Fibroblast of the aortic adventitia (primary cell): ENCODE measurements around the gene MED27. TPM values are rescaled to one million over a fixed set of nuclear protein-coding genes. Genes with fewer than 3 reads are reported as not detected.

Experiments
- DNase-seq: peaks from one replicate; pipeline ENCODE4 v3.0.0-alpha.2; 2010; ENCODE audit warnings: low read depth
- H3K4me3 ChIP-seq: 2 replicates; pipeline ENCODE4 v1.5.1; 2011; ENCODE audit warnings: low read depth, mild to moderate bottlenecking, control low read depth, low read length, moderate library complexity
- total RNA-seq: library from RNA; depleted of rRNA; stranded (reverse); fragments of >200 nt; gene quantifications from 2 replicates; pipeline ENCODE4 v1.2.3, GENCODE V29; 2012; ENCODE audit warnings: low replicate concordance
- TF ChIP-seq, protein P1 (sequence below): IDR thresholded peaks from 2 replicates; pipeline ENCODE4 v1.5.1; 2011; ENCODE audit warnings: mild to moderate bottlenecking, low read length, control low read depth, inconsistent platforms; ENCODE audit not compliant: insufficient read depth

Gene MED27
- total RNA-seq, 1 donor = 29.4 TPM

DNA sequence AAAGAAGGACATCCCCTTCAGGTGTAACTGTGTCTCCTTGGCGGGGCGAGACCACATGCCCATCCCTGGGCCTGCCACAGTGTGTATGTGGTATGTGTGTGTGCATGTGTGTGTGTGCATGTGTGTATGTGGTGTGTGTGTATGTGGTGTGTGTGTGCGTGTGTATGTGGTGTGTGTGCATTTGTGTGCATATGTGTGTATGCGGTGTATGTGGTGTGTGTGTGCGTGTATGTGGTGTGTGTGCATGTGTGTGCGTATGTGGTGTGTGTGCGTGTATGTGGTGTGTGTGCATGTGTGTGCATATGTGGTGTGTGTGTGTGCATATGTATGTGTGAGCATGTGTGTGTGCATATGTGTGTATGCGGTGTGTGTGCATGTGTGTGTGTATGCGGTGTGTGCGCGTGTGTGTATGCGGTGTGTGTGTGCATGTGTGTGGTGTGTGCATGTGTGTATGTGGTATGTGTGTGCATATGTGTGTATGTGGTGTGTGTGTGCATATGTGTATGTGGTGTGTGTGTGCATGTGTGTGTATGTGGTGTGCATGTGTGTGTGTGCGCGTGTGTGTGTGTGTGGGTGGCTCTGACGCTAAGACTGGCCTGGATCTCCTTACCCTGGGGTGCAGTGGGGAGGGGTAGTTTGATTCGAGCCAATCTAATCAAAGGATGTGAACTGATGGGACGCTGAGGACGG lies 231.9 kb downstream of the MED27 start:
- TF ChIP-seq, protein P1, sequence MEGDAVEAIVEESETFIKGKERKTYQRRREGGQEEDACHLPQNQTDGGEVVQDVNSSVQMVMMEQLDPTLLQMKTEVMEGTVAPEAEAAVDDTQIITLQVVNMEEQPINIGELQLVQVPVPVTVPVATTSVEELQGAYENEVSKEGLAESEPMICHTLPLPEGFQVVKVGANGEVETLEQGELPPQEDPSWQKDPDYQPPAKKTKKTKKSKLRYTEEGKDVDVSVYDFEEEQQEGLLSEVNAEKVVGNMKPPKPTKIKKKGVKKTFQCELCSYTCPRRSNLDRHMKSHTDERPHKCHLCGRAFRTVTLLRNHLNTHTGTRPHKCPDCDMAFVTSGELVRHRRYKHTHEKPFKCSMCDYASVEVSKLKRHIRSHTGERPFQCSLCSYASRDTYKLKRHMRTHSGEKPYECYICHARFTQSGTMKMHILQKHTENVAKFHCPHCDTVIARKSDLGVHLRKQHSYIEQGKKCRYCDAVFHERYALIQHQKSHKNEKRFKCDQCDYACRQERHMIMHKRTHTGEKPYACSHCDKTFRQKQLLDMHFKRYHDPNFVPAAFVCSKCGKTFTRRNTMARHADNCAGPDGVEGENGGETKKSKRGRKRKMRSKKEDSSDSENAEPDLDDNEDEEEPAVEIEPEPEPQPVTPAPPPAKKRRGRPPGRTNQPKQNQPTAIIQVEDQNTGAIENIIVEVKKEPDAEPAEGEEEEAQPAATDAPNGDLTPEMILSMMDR = no peak
- no peak for DNase-seq
- H3K4me3 ChIP-seq = no peak overlapping the region

DNA sequence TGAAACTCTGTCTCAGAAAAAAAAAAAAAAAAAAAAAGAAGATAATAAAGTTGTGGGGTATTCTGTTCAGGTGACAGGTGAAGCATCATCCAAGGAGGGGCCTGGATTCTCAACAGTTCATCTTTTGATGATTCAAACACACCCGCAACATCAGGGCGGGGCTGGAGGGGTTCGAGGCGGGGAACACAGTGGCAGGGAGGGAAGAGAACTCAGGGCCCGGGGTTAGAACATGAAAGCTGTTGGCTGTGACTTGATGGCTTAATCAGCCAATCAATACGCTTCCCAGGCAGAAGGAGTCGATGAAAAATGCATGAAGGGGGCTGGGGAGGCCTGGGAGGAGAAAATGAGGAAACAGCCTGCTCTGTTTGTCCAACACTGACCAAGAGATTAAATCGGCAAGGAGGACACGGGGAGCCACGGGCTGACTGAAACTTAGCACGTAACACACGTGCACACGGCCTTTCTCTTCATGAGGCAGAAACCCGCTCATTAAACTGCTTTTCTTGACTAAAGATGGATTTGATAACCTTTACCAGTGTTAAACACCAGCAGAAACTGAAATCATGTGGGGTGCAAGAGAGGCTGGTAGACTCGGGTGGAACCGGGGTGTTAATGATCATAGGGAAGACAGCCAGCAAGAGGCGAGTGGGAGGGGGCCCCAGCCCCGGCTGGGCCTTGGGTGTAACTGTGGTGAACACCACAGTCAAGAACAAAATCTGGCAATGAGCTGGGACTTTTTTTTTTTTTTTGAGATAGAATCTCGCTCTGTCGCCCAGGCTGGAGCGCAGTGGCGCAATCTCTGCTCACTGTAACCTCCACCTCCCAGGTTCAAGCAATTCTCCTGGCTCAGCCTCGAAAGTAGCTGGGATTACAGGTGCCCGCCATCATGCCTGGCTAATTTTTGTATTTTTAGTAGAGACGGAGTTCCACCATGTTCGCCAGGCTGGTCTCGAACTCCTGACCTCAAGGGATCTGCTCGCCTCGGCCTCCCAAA lies 234.1 kb downstream of the MED27 start:
- DNase-seq = no peak
- no peak overlapping the region for H3K4me3 ChIP-seq
- TF ChIP-seq, protein P1 = no peak

DNA sequence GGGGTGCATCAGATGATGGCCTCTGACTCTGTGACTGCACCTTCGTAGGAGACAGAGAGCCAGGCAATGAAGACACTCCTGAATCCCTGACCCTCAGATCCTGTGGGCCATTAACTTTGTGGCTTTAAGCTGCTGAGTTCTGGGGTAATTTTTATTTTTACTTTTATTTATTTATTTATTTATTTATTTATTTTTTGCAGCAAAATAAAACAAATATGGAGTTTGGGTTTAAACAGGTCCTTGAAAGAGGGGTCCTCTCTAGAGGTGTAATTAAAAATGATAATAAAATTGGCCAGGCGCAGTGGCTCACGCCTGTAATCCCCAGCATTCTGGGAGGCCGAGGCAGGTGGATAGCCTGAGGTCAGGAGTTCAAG lies 234.9 kb downstream of the MED27 start:
- no peak for DNase-seq
- no peak overlapping the region for H3K4me3 ChIP-seq
- TF ChIP-seq, protein P1 = no peak

- no peak for DNase-seq
- TF ChIP-seq, protein P1 = no peak
These were observed 235.5 kb downstream of the MED27 start for GRCh38 chr9:131843989-131844744.

DNA sequence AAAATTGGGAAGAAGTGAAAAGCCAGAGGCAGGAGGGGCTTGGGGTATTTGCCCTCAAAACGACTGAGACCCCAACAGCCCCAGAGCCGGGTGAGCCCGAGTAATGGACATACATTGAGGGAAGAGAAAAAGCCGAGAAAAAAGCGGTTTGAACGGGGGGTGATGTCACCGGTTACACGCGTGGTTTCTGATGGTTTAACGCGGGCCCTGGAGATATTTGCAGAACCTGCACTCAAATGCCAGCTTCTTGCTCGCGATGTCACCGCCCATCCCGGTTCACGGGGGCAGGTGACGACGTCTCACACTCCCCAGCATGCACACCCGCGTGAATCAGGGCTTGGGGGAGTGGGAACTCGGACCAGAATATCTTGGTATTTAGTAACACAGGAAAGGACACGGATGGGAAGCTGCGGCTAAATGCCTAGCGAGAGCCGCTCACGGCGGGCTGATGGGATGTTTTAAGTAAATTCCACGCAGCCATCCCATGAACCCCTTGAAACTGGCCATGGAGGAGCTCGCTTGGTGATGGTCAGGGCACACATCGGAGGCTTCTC lies 237.8 kb downstream of the MED27 start:
- DNase-seq = no peak
- no peak overlapping the region for H3K4me3 ChIP-seq
- TF ChIP-seq, protein P1 = no peak

More at GRCh38 chr9:131843989-131844744, 235.5 kb downstream of the MED27 start:
- no peak overlapping the region for H3K4me3 ChIP-seq
